Keratinocyte (primary cell): ENCODE results near the gene TANK. TPM values are rescaled to one million over a fixed set of nuclear protein-coding genes. Genes with fewer than 3 reads are reported as not detected.

Experiments
- DNase-seq: peaks from one replicate; pipeline ENCODE4 v3.0.0-alpha.2; 2011; ENCODE audit warnings: low read depth, missing footprints, low spot score
- FAIRE-seq: peaks from 2 replicates; lab custom pipeline; 2011; peaks lifted over from hg19 to GRCh38; lab: Jason Lieb, UNC
- H2AFZ ChIP-seq: 2 replicates; pipeline ENCODE4 v1.6.0; 2012; ENCODE audit warnings: low read length, control low read depth, inconsistent platforms; ENCODE audit not compliant: control insufficient read depth
- H3K27ac ChIP-seq: 2 replicates; pipeline ENCODE4 v1.5.1; 2011; ENCODE audit warnings: low read length; ENCODE audit not compliant: control insufficient read depth, insufficient read depth
- H3K27me3 ChIP-seq: 3 replicates; pipeline ENCODE4 v1.6.0; 2011; ENCODE audit warnings: low read length; ENCODE audit not compliant: control insufficient read depth, insufficient read depth; ENCODE audit errors: extremely low read depth
- H3K36me3 ChIP-seq, 2 experiments: 2 replicates in 1 of 2; 3 replicates in 1 of 2; pipeline ENCODE4 v1.5.1; 2011; ENCODE audit warnings: low read length in 2 of 2, mild to moderate bottlenecking in 1 of 2; ENCODE audit not compliant: control insufficient read depth in 2 of 2, insufficient read depth in 2 of 2; ENCODE audit errors: extremely low read depth in 1 of 2
- H3K4me1 ChIP-seq: 3 replicates; pipeline ENCODE4 v1.5.1; 2011; ENCODE audit warnings: low read length; ENCODE audit not compliant: control insufficient read depth, insufficient read depth; ENCODE audit errors: extremely low read depth
- H3K4me2 ChIP-seq: 3 replicates; pipeline ENCODE4 v1.6.0; 2011; ENCODE audit warnings: low read depth, low read length; ENCODE audit not compliant: control insufficient read depth, insufficient read depth; ENCODE audit errors: extremely low read depth
- H3K4me3 ChIP-seq, 3 experiments: fragments of 200-600 bp in 1 of 3; sonication (generic) in 1 of 3; 2 replicates in 2 of 3; 3 replicates in 1 of 3; pipeline ENCODE4 v1.5.1; 2011 to 2016; ENCODE audit warnings: low read length in 3 of 3, mild to moderate bottlenecking in 3 of 3, control low read depth in 2 of 3, inconsistent platforms in 1 of 3, low read depth in 1 of 3, mixed read lengths in 1 of 3, mixed run types in 1 of 3, moderate library complexity in 1 of 3; ENCODE audit not compliant: control insufficient read depth in 2 of 3, insufficient read depth in 2 of 3; ENCODE audit errors: extremely low read depth in 1 of 3
- H3K79me2 ChIP-seq: 2 replicates; pipeline ENCODE4 v1.6.0; 2012; ENCODE audit warnings: low read length; ENCODE audit not compliant: control insufficient read depth, insufficient read depth
- H3K9ac ChIP-seq: 3 replicates; pipeline ENCODE4 v1.6.0; 2011; ENCODE audit warnings: low read length; ENCODE audit not compliant: control insufficient read depth, insufficient read depth; ENCODE audit errors: extremely low read depth
- H3K9me1 ChIP-seq: 3 replicates; pipeline ENCODE4 v1.6.0; 2011; ENCODE audit warnings: low read length; ENCODE audit not compliant: control insufficient read depth, insufficient read depth; ENCODE audit errors: extremely low read depth
- H3K9me3 ChIP-seq: 2 replicates; pipeline ENCODE4 v1.5.1; 2012; ENCODE audit warnings: low read depth, low read length; ENCODE audit not compliant: control insufficient read depth
- H4K20me1 ChIP-seq: 3 replicates; pipeline ENCODE4 v1.6.0; 2011; ENCODE audit warnings: low read length; ENCODE audit not compliant: control insufficient read depth, insufficient read depth; ENCODE audit errors: extremely low read depth
- CTCF ChIP-seq, 3 experiments: IDR thresholded peaks in 1 of 3; conservative IDR thresholded peaks in 1 of 3; optimal IDR thresholded peaks in 1 of 3; 2 replicates in 2 of 3; 3 replicates in 1 of 3; pipeline versions ENCODE3 to v1.5.1; 2011; ENCODE audit warnings: low read length in 3 of 3, mild to moderate bottlenecking in 3 of 3, moderate library complexity in 2 of 3, control low read depth in 1 of 3, inconsistent platforms in 1 of 3; ENCODE audit not compliant: insufficient read depth in 2 of 3; ENCODE audit errors: extremely low read depth in 1 of 3
- EZH2 ChIP-seq: IDR thresholded peaks from one replicate; pipeline ENCODE4 v1.6.1; 2012; ENCODE audit warnings: inconsistent platforms, mild to moderate bottlenecking, low read length, moderate library complexity
- dilution Hi-C: fragments of 300-500 bp; cut with MboI; formaldehyde crosslinking; loops from one replicate; pipeline ENCODE4 v1.7.0; 2020; ENCODE audit warnings: low sequenced_read_pairs; ENCODE audit not compliant: extremely low pct_ligation_motif_present
- polyA plus RNA-seq, 5 experiments: library from polyadenylated mRNA; depleted of rRNA in 3 of 5; stranded (reverse) in 3 of 5; stranded (forward) in 1 of 5; unstranded in 1 of 5; fragments of >200 nt; gene quantifications; 1 replicate in 1 of 5; 2 replicates in 3 of 5; 3 replicates in 1 of 5; pipeline versions ENCODE4 v1.2.1 to v1.2.3, GENCODE V29; 2011 to 2012; ENCODE audit warnings: missing spikeins in 2 of 5, low read depth in 1 of 5, low replicate concordance in 1 of 5

The TANK gene
- polyA plus RNA-seq, 1 donor (not counting 4 experiments of a cell fraction or from before 2014, with no cell fraction given) = 47.2 TPM

GRCh38 chr2:161116509-161116908, 43.7 kb upstream of the TANK start:
- TF ChIP-seq EZH2 = no peak
- no peak for TF ChIP-seq CTCF (optimal IDR thresholded peaks at IDR 0.05 in 1 of 3, IDR thresholded peaks at IDR 0.05 in 1 of 3, conservative IDR thresholded peaks at IDR 0.05 in 1 of 3; ENCODE audit: extremely low read depth in 1 of 3, insufficient read depth in 2 of 3, low read length in 3 of 3)
- H3K4me1 ChIP-seq = no peaks in the 10 kb centered on the region
- no peak overlapping the region for H2AFZ ChIP-seq
- no peak overlapping the region for H3K4me2 ChIP-seq
- no peaks in the 10 kb centered on the region for H4K20me1 ChIP-seq
- no peak overlapping the region for H3K27ac ChIP-seq
- DNase-seq (no peak), FAIRE-seq (no peak)
- no peaks in the 10 kb centered on the region for H3K27me3 ChIP-seq
- dilution Hi-C loops = no loop called here
- no peak overlapping the region for H3K4me3 ChIP-seq
- no peak overlapping the region for H3K9ac ChIP-seq
- H3K9me3 ChIP-seq = no peaks in the 10 kb centered on the region
- no peaks in the 10 kb centered on the region for H3K36me3 ChIP-seq
- H3K9me1 ChIP-seq = no peaks in the 10 kb centered on the region
- H3K79me2 ChIP-seq = no peaks in the 10 kb centered on the region

DNA sequence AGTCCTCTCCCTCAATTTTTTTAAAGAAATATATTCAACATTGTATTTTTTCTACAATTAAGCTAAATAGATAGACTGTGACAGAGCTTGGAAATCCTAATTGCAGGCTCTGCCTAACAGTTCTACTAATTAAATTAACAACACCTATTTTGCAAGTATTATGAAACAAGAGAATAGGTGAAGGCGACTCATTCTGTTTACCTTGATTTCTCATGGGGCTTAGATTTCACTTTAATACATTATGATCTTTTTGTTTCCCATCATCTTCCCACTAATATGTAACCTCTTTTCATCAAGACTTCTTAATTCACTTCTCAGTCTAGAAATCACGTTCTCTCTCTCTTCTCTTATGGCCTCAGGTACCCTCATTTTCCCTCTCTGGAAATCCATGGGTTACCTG, 42.7 kb upstream of the TANK start:
- no peaks in the 10 kb centered on the region for H3K9me1 ChIP-seq
- no peaks in the 10 kb centered on the region for H4K20me1 ChIP-seq
- DNase-seq = no peak
- no peak overlapping the region for H3K4me3 ChIP-seq
- no peak overlapping the region for H3K4me2 ChIP-seq
- H2AFZ ChIP-seq = no peak overlapping the region
- H3K27me3 ChIP-seq = no peaks in the 10 kb centered on the region
- dilution Hi-C loops = no loop called here
- no peak overlapping the region for H3K9ac ChIP-seq
- H3K4me1 ChIP-seq = peaks cover 1% of the 10 kb centered on the region
- no peaks in the 10 kb centered on the region for H3K36me3 ChIP-seq
- H3K79me2 ChIP-seq = no peaks in the 10 kb centered on the region
- H3K27ac ChIP-seq = no peak overlapping the region
- FAIRE-seq = no peak
- TF ChIP-seq CTCF (optimal IDR thresholded peaks at IDR 0.05 in 1 of 3, IDR thresholded peaks at IDR 0.05 in 1 of 3, conservative IDR thresholded peaks at IDR 0.05 in 1 of 3; ENCODE audit: extremely low read depth in 1 of 3, insufficient read depth in 2 of 3, low read length in 3 of 3) (no peak), EZH2 (no peak)
- no peaks in the 10 kb centered on the region for H3K9me3 ChIP-seq
